Measurements from ENCODE around the gene KANSL1L. TPM values are rescaled to one million over a fixed set of nuclear protein-coding genes. Genes with fewer than 3 reads are reported as not detected.
A peak's percentile ranks its signal among the peaks of the same experiment; 100 is the strongest.

KANSL1L gene
- total RNA-seq, 1 experiment from 2014 or later = 5.7 TPM

DNA sequence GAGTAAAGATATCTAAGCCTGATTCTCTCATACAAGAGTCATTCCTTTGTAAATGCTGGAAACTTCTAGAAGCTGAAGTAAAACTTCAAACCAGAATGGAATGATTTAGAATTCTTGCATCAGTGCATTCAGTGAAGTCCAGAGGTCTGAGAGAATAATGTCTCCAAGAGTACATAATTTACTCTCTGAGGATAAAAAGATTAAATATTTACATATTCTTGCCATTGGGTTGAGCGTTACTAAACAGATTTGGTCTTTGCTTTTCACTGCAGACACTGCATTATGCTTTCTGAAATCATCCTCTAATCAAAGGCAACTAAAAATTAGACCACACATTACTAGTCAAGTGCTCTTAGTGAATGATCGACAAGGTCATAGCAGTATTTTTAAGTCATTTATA lies 26.5 kb upstream of the KANSL1L start:
- TF ChIP-seq CTCF (IDR thresholded peaks at IDR 0.05; ENCODE audit: insufficient read depth in 1 of 2, low read depth in 1 of 2, low read length in 1 of 2, severe bottlenecking in 1 of 2, unreplicated experiment in 1 of 2) = no peak
- H3K4me1 Mint-ChIP-seq (ENCODE audit: low read depth, unreplicated experiment) = no peaks in the 10 kb centered on the region
- H3K4me3 ChIP-seq (ENCODE audit: low read depth, low read length) = no peak overlapping the region
- ChIA-PET POLR2A (no interaction called here), CTCF (no interaction called here)
- no peaks in the 10 kb centered on the region for H3K36me3 Mint-ChIP-seq (ENCODE audit: insufficient read depth, unreplicated experiment)
- peaks cover 2% of the 10 kb centered on the region for H3K27me3 Mint-ChIP-seq (ENCODE audit: insufficient read depth, unreplicated experiment)
- intact Hi-C loops (cut with micrococcal nuclease; ENCODE audit: unreplicated experiment) = loop anchor here (5.0 to 10.0 kb wide), 2 partner anchors 603 to 865 kb away; no protein-coding TSS in a partner anchor
- no TSS peak for BruUV-seq (replicated peaks)
- H3K4me1 ChIP-seq = no peaks in the 10 kb centered on the region
- no peak for DNase-seq
- peaks cover 1% of the 10 kb centered on the region; the same call in 1 of the 2 replicates for H3K27me3 ChIP-seq (replicated peaks; ENCODE audit: control insufficient read depth, insufficient read depth, low read length)
- no peak overlapping the region for H3K4me3 Mint-ChIP-seq (ENCODE audit: unreplicated experiment)
- no peaks in the 10 kb centered on the region for H3K36me3 ChIP-seq (ENCODE audit: control insufficient read depth, insufficient read depth, low read length)
- no peaks in the 10 kb centered on the region for H3K9me3 ChIP-seq
- no peak overlapping the region for H3K27ac Mint-ChIP-seq (ENCODE audit: unreplicated experiment)
- no peaks in the 10 kb centered on the region for H3K9me3 Mint-ChIP-seq (ENCODE audit: unreplicated experiment)

GRCh38 chr2:210195101-210195852 lies 24.1 kb upstream of the KANSL1L start:
- no TSS peak for BruUV-seq (replicated peaks)
- H3K27ac Mint-ChIP-seq (ENCODE audit: unreplicated experiment) = no peak overlapping the region
- no peak overlapping the region for H3K4me3 Mint-ChIP-seq (ENCODE audit: unreplicated experiment)
- DNase-seq = peak in 1 of 2 experiments; percentile 17
- H3K4me1 ChIP-seq = peaks cover 3% of the 10 kb centered on the region
- H3K36me3 Mint-ChIP-seq (ENCODE audit: insufficient read depth, unreplicated experiment) = no peaks in the 10 kb centered on the region
- CTCF ChIA-PET = no interaction called here
- H3K27me3 Mint-ChIP-seq (ENCODE audit: insufficient read depth, unreplicated experiment) = no peaks in the 10 kb centered on the region
- intact Hi-C loops (cut with micrococcal nuclease; ENCODE audit: unreplicated experiment) = loop anchor here (1.0 to 10.0 kb wide), 6 partner anchors 25 to 863 kb away; no protein-coding TSS in a partner anchor
- no peaks in the 10 kb centered on the region for H3K27me3 ChIP-seq (replicated peaks; ENCODE audit: control insufficient read depth, insufficient read depth, low read length)
- TF ChIP-seq CTCF (IDR thresholded peaks at IDR 0.05; ENCODE audit: insufficient read depth in 1 of 2, low read depth in 1 of 2, low read length in 1 of 2, severe bottlenecking in 1 of 2, unreplicated experiment in 1 of 2) = peak; percentile 61 to 66
- POLR2A ChIA-PET = no interaction called here
- no peaks in the 10 kb centered on the region for H3K9me3 ChIP-seq
- H3K9me3 Mint-ChIP-seq (ENCODE audit: unreplicated experiment) = no peaks in the 10 kb centered on the region
- H3K4me1 Mint-ChIP-seq (ENCODE audit: low read depth, unreplicated experiment) = no peaks in the 10 kb centered on the region
- H3K36me3 ChIP-seq (ENCODE audit: control insufficient read depth, insufficient read depth, low read length) = no peaks in the 10 kb centered on the region
- no peak overlapping the region for H3K4me3 ChIP-seq (ENCODE audit: low read depth, low read length)

DNA sequence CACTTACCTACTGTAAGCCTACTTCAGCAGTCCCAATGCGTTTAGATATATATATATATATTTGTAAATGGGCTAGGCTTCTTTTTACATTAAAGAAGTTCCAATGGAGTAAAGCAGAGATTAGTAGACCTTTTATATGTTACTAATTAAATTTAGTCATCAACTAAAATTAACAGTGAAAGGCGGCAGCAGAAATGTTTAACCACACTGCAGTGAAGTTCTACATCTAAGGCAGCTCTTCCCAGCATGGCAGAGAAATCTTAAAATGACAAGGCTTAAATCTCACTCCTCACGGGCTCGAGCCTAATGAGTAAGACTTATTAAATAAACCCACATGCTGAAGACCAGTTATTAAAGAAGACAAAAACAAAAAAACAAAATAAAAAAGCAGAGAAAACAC lies 19.1 kb upstream of the KANSL1L start:
- no peaks in the 10 kb centered on the region for H3K4me1 Mint-ChIP-seq (ENCODE audit: low read depth, unreplicated experiment)
- H3K36me3 Mint-ChIP-seq (ENCODE audit: insufficient read depth, unreplicated experiment) = no peaks in the 10 kb centered on the region
- H3K27ac Mint-ChIP-seq (ENCODE audit: unreplicated experiment) = no peak overlapping the region
- no peak for TF ChIP-seq CTCF (IDR thresholded peaks at IDR 0.05; ENCODE audit: insufficient read depth in 1 of 2, low read depth in 1 of 2, low read length in 1 of 2, severe bottlenecking in 1 of 2, unreplicated experiment in 1 of 2)
- no peak for DNase-seq
- H3K27me3 Mint-ChIP-seq (ENCODE audit: insufficient read depth, unreplicated experiment) = no peaks in the 10 kb centered on the region
- CTCF ChIA-PET = no interaction called here
- peaks cover 19% of the 10 kb centered on the region for H3K4me1 ChIP-seq
- H3K9me3 ChIP-seq = no peaks in the 10 kb centered on the region; the same call in none of the 2 replicates
- H3K36me3 ChIP-seq (ENCODE audit: control insufficient read depth, insufficient read depth, low read length) = no peaks in the 10 kb centered on the region
- BruUV-seq (replicated peaks) = no TSS peak
- H3K4me3 ChIP-seq (ENCODE audit: low read depth, low read length) = no peak overlapping the region
- POLR2A ChIA-PET = no interaction called here
- H3K9me3 Mint-ChIP-seq (ENCODE audit: unreplicated experiment) = peaks cover under 1% of the 10 kb centered on the region
- H3K27me3 ChIP-seq (replicated peaks; ENCODE audit: control insufficient read depth, insufficient read depth, low read length) = no peaks in the 10 kb centered on the region
- H3K4me3 Mint-ChIP-seq (ENCODE audit: unreplicated experiment) = no peak overlapping the region
- intact Hi-C loops (cut with micrococcal nuclease; ENCODE audit: unreplicated experiment) = loop anchor here (10.0 kb wide), 1 partner anchor 596 kb away; no protein-coding TSS in a partner anchor
